SIG-M5 (cell line): Measurements from ENCODE around the gene DNAH11.
"Not testable (repeated sequence)": the region's sequence is repeated elsewhere in the genome, so short reads cannot be mapped to it uniquely, and the experiment has no call there.

Experiments
- DNase-seq: peaks from one replicate; lab custom pipeline; 2025; lab: John Stamatoyannopoulos, UW

DNAH11 gene, protein sequence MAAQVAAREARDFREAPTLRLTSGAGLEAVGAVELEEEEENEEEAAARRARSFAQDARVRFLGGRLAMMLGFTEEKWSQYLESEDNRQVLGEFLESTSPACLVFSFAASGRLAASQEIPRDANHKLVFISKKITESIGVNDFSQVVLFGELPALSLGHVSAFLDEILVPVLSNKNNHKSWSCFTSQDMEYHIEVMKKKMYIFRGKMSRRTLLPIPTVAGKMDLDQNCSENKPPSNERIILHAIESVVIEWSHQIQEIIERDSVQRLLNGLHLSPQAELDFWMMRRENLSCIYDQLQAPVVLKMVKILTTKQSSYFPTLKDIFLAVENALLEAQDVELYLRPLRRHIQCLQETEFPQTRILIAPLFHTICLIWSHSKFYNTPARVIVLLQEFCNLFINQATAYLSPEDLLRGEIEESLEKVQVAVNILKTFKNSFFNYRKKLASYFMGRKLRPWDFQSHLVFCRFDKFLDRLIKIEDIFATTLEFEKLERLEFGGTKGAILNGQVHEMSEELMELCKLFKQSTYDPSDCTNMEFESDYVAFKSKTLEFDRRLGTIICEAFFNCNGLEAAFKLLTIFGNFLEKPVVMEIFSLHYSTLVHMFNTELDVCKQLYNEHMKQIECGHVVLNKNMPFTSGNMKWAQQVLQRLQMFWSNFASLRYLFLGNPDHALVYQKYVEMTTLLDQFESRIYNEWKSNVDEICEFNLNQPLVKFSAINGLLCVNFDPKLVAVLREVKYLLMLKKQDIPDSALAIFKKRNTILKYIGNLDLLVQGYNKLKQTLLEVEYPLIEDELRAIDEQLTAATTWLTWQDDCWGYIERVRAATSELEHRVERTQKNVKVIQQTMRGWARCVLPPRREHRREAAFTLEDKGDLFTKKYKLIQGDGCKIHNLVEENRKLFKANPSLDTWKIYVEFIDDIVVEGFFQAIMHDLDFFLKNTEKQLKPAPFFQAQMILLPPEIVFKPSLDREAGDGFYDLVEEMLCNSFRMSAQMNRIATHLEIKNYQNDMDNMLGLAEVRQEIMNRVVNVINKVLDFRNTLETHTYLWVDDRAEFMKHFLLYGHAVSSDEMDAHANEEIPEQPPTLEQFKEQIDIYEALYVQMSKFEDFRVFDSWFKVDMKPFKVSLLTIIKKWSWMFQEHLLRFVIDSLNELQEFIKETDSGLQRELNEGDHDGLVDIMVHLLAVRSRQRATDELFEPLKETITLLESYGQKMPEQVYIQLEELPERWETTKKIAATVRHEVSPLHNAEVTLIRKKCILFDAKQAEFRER (N-terminal part only)

DNA sequence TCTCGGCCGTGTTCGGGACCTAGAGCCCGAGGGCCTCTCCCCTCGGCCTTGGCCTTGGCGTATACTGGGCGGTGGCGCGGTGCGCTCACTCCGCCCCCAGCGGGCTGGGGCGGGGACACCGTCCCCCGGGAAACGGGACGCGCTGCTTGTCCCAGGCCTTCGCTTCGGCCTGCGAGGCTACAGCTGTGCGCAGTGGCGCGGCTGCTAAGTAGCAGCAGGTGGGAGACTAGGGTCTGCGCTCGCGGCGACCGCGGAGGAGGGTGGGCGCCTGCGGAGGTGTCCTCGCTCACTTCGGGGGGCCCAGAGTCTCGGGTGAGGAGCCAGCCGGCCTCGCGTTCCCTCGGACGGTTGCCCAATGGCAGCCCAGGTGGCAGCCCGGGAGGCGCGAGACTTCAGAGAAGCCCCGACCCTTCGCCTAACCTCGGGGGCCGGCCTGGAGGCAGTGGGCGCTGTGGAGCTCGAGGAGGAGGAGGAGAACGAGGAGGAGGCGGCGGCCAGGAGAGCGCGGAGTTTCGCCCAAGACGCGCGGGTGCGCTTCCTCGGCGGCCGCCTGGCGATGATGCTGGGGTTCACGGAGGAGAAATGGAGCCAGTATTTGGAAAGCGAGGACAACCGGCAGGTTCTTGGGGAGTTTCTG, at the start of gene DNAH11:
Gene DNAH11 (plus strand): TSS at position 149 of the 637 bp plus-strand sequence. CDS start 207 bp downstream, at position 356.
- no peak for DNase-seq

DNA sequence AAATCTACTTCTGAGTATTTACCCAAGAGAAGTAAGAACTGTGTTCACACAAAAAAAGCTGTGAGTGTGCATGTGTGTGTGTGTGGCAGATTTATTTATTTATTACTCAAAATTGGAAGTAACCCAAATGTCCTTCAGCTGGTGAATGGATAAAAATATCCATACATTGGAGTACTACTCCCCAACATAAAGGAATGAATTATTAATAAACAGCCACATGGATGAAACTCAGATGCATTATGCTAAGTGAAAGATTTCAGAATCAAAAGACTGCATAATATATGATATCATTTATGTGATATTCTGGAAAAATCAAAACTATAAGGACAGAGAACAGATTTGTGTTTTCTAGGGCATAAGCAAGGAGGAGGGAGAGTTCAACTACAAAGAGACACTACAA, 47.1 kb upstream of the DNAH11 start:
- no peak for DNase-seq

DNA sequence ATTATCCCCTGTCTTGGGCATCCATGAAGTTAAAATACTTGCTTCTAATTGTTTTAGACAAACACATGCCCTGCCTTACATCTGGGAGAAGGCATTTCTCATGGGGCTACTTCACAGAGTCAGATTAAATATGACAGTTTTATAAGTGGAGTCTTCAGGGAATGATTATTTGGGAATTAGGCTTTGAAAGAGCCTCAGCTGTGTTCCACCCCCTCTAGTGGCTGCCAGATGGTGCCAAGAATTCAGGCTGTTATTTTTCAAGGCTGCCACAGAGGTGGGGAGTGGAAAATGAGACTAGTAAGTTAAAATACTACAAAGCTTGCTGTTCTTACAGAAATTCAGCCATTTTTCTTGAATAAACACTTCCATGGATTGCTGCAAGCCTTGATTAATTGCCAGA, 45.8 kb upstream of the DNAH11 start:
- DNase-seq, result no peak

DNA sequence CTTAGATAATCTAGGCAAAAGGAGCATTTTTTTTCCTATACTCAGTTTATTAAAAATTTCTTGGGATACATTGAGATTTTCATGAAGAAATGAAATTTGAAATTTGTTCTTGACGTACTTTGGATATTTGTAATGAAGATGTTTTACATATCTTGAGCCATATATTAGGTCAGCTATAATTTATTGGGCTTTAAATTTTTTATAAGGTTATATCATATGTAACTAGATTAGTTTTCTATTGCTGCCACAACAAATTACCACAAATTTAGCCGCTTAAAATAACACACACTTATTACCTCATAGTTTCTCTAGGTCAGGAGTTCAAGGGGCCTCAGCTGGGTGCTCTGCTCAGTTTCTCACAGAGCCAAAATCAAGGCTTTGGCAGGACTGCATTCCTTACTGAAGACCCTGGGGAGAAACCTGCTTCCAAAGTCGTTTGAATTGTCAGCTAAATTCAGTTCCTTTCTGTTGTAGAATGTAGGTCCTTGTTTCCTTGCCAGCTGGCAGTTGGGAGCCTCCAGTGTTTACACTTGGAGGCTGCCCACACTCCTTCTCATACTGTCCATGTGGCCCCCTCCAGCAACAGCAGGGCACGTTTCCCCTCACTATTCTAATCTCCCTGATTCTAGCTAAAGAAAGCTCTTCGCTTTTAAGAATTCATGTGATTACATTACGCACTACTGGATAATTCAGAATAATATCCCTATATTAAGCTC, 42.6 kb upstream of the DNAH11 start:
- no peak for DNase-seq

DNA sequence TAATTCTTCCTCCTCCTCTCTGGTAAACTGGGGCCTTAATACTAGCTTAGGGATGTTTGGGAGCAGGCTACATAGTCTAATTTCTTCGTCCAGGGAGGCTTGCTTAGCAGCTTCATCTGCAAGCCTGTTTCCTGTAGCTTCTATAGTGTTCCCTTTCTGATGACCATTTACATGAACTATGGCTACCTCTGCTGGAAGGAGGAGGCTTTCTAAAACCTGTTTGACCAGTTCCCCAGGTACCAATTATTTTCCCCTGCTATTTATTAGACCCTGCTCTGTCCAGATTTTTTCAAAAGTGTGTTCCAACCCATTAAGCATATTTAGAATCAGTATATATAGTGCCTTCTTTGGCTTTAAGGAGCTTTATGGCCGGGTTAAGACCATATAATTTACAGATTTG, 38.8 kb upstream of the DNAH11 start:
- no peak for DNase-seq

DNA sequence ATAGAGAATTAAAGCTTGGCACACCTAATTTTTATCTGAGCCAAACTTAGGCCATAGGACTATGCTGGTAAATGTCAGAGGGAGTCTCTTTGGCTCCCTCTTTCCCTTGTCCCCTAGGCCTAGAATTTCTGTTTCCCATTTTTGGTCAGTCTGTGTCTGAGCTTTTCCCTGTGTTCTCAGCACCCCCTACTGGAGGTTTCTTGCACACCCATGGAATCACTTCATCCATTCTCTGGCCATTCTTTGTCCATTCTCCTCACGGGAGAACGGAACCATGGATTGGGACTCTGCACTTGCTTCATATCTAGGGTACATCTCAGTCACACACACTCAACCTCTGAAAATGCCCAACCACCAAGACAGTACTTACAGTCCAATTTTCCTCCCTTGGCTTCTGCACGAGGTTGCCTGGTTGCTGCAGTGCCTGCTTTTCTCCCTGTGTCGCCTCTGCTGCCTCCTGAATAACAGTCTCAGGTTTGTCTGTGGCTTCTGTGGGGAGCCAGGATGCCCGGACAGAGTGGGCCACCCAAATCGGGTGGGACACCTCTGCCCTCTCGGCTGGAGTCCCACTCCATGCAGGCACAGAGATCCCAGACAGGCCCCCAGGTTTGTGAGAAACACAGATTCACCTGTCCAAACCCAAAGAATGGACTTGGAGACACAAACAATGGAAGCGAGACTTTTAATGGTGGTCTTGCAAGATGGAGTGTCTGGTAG, 35.1 kb upstream of the DNAH11 start:
- DNase-seq, result no peak

DNA sequence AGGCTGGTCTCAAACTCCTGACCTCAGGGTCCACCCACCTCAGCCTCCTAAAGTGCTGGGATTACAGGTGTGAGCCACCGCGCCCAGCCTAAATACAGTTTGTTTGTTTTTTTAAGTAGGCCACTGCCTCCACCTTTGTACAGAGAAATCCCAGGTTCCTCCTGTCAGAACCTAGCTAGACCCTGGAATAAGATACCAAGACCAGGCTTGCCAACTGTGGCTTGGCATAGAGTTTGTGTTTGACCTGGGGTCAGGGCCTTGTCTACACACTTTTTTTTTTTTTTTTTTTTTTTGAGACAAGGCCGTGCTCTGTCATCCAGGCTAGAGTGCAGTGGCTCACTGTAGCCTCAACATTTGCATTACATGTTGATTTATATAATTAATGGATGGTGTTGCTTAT, 34.3 kb upstream of the DNAH11 start:
- DNase-seq, result no peak

DNA sequence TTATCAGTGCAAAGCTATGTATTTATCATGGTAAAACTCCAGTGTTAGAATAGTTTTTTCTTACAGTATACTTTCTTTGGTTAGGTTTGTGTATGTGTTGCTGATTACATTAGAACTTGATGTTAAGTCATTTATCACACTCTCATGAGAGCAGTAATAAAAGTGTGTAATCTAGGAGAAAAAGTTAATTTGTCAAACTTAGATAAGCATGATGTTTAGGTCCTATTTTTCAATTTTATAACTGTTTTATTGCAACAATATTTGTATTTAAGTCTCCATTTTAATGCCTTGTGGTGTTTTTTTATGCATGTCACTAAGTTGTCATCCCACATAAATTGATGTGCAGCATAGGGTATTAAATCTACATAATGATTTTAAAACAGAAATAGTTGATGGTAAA, 28.8 kb upstream of the DNAH11 start:
- no peak for DNase-seq

DNA sequence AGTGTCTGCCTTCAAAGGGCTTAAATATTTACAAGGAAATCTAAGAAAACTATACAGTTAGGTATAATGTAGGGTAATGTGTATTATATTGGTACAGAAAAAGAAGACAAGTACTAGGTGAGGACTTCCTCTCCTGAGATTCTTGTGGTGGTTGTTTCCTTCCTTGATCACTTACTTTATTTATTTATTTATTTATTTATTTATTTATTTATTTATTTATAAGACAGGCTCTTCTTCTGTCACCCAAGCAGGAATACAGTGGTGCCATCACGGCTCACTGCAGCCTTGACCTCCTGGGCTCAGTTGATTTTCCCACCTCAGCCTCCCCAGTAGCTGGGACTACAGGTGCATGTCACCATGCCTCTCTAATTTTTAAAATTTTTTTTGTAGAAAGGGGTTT, 18.2 kb upstream of the DNAH11 start:
- no peak for DNase-seq

DNA sequence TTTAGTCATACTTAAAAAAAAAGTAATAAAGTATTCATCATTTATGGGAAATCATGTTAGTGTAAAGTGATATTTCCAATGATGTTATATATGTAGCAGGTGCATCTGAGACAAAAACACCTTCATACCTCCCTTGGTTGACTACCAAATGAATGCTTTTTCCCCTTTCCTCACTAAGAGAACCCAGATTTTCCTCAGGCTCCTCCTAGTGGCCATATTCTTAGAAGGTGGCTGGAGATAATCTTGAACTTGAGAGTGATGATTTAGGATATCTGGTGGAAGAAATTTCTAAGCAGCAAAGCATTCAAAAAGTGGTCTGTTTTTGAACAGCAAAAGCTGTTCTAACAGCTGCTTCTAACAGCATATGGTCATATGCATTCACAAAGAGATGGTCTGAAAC, 16.8 kb upstream of the DNAH11 start:
- DNase-seq, result no peak

DNA sequence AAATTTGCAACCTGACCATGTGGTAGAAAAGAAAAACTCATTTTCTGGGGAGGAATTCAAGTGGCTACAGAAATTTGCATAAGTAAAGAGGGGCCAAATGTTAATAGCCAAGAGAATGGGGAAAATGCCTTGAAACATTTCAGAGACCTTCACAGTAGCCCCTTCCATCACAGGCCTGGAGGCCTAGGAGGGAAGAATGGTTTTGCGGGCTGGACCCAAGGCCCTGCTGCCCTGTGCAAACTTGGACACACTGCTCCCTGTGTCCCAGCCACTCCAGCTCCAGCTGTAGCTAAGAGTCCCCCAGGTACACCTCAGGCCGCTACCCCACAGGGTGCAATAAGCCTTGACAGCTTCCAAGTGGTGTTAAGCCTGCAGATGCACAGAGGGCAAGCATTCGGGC, 16.4 kb upstream of the DNAH11 start:
- DNase-seq, result no peak

DNA sequence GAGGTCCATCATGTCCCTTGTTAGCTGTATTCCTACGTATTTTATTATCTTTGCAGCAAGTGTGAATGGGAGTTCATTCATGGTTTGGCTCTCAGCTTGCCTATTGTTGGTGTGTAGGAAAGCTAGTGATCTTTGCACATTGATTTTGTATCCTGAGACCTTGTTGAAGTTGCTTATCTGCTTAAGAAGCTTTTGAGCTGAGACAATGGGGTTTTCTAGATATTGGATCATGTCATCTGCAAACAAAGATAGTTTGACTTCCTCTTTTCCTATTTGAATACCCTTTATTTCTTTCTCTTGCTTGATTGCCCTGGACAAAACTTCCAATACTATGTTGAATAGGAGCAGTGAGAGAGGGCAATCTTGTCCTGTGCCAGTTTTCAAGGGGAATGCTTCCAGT, 10.4 kb upstream of the DNAH11 start:
- DNase-seq, result not testable (repeated sequence)

DNA sequence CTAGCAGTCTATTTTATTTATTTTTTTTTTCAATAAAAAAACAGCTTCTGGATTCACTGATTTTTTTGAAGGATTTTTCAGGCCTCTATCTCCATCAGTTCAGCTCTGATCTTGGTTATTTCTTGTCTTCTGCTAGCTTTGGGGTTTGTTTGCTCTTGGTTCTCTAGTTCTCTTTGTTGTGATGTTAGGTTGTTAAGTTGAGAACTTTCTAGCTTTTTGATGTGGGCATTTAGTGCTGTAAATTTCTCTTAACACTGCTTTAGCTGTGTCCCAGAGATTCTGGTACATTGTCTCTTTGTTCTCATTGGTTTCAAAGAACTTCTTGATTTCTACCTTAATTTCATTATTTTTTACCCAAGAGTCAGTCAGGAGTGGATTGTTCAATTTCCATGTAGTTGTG, 9.2 kb upstream of the DNAH11 start:
- not testable (repeated sequence) for DNase-seq

DNA sequence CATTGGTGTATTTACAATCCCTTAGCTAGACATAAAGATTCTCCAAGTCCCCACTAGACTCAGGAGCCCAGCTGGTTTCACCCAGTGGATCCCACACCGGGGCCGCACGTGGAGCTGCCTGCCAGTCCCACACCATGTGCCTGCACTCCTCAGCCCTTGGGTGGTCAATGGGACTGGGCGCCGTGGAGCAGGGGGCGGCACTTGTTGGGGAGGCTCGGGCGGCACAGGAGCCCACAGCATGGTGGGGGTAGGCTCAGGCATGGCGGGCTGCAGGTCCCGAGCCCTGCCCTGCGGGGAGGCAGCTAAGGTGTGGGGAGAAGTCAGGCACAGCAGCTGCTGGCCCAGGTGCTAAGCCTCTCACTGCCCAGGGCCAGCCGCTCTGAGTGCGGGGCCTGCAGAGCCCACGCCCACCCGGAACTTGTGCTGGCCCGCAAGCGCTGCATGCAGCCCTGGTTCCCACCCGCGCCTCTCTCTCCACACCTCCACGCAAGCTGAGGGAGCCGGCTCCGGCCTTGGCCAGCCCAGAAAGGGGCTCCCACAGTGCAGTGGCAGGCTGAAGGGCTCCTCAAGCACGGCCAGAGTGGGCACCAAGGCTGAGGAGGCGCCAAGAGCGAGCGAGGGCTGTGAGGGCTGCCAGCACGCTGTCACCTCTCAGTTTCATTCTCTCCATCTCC, 6.3 kb upstream of the DNAH11 start:
- DNase-seq, result not testable (repeated sequence)

DNA sequence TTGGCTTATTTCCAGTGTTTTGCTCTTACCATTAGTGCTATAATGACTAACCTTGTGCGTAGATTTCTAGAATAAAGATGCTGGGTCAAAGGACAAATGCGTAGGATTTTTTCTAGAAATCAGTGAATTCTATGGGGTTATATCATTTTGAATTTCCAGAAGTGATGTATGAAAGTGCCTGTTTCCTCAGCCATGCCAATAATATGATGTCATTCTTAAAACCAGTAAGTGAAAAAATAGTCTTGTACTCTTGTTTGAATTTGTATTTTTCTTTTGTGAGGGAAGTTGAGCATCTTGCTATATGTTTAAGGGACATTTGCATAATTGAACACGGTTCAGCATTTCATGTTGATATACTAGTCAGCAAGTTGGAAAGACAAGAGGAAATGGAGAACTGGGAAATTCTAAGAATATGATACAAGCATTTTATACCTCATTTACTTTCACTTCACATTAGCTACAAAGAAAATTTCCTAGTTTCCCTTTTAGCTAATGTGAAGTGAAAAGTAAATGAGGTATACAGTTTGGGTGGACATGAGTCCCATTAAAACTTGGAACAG, 3.8 kb upstream of the DNAH11 start:
- DNase-seq, result no peak

DNA sequence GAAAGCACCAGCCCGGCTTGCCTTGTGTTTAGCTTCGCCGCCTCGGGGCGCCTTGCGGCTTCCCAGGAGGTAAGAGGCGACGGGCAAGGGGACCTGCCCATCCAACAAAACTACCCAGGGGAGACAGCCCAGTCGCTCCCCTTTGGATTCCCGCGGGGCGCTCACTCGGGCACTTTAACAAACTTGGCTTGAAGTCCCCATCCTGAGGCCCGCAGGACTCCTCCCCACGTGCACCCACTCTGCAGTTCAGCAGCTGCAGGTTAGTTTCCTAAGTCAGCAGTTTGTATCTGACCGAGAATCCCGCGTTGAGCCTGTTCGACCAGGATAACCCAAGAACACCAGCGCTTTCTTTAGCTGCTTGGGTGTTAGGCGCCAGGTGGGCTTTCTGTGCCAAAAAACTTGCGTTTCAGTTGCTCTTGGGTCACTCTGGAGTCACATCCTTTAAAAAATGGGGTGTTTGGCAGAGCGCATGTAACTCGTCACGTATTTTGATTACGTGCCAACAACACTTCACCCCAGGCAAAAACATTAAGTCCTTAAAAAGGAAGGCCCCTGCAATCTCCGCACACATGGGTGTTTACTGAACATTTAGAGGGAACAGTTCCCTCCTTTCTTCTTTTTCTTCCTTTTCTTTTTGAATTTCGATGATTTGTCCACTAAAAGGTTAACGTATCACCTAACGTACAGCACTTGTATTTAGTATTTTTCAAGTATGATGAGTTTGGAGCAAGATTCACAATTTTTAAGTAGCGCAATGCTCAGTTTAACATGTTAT, 876 bp downstream of the DNAH11 start:
- no peak for DNase-seq

DNA sequence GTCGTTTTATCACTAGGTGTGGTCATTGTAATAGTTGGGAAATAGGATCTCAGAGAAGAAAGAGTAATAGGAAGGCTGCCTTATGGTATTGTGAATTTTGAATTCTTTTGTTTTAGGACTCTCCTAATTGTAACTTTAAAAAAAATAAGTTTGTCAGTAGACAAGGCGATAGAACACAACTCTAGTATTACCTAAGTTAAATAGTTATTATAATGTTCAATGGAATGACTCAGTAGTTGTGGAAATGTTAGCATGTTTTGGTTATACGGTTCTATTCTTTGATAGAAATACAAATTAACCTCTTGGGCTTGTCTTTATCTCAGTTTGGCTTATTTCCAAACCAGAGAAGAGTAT, 1.4 kb downstream of the DNAH11 start:
- DNase-seq, result no peak

DNA sequence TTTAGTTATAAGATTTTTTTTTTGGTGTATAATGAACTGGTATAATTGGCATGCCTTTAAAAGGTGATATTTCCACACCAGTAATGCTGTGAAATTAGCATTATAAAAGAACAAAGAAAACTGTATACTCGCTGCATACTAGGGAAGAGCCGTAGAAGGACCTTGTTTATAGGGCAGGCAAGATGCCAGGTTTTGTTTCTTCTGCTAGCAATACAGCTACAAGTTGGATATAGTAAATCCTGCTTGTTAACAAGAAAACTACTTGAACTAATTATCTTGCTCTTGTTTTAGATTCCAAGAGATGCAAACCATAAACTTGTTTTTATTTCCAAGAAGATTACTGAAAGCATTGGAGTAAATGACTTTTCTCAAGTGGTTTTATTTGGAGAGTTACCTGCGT, 1.9 kb downstream of the DNAH11 start:
- no peak for DNase-seq

DNA sequence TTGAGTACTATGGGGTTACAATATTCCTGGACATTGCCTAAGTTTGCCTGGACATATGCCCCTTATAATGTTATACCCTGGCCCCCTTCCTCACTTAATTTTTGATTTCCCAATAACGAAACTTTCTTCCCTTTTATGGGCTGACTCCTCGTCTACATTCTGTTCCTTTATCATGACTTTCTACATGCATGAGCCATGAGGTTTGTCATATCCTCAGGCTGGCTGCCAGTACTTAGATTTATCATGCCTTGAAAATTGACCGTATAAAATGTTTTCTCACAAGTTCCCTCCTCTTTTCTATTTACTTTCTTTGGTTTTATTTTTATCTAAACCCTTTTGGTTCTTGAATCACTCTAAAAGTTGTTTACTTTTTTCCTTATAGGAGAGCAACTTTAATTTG, 4.7 kb downstream of the DNAH11 start:
- no peak for DNase-seq
